SU-DHL-6 (cell line): ENCODE data around the gene DIP2C.

Experiments
- H2AFZ ChIP-seq: fragments of 200-600 bp; sonication (generic); 2 replicates; pipeline ENCODE4 v1.6.1; 2014; ENCODE audit warnings: low read depth, mild to moderate bottlenecking, moderate library complexity, mixed read lengths, antibody characterized with exemption, low read length; ENCODE audit not compliant: severe bottlenecking
- H3F3A ChIP-seq: fragments of 200-600 bp; shearing (Covaris generic); 2 replicates; pipeline ENCODE4 v1.6.0; 2016; ENCODE audit warnings: antibody characterized with exemption, mild to moderate bottlenecking; ENCODE audit not compliant: insufficient read depth
- H3K27ac ChIP-seq: fragments of 200-600 bp; sonication (generic); 2 replicates; pipeline ENCODE4 v1.5.1; 2016; ENCODE audit warnings: low read depth, mild to moderate bottlenecking, low read length, moderate library complexity, mixed read lengths
- H3K27me3 ChIP-seq: fragments of 200-600 bp; sonication (generic), shearing (Covaris generic); 2 replicates; pipeline ENCODE4 v1.6.0; 2014; ENCODE audit warnings: mild to moderate bottlenecking, low read length
- H3K36me3 ChIP-seq: fragments of 200-600 bp; sonication (generic); 2 replicates; pipeline ENCODE4 v1.6.1; 2014; ENCODE audit warnings: mild to moderate bottlenecking, low read length, mixed read lengths
- H3K4me2 ChIP-seq: fragments of 300-600, 200-600 bp; shearing (Covaris generic), sonication (generic); 2 replicates; pipeline ENCODE4 v1.6.0; 2014; ENCODE audit warnings: low read length, low read depth, mild to moderate bottlenecking; ENCODE audit not compliant: poor library complexity, severe bottlenecking
- H3K4me3 ChIP-seq: fragments of 200-600 bp; sonication (generic); 2 replicates; pipeline ENCODE4 v1.5.1; 2014; ENCODE audit warnings: antibody characterized with exemption, low read length, mild to moderate bottlenecking, mixed read lengths; ENCODE audit not compliant: insufficient read depth, poor library complexity, severe bottlenecking
- H3K79me2 ChIP-seq: fragments of 200-600 bp; sonication (generic); 2 replicates; pipeline ENCODE4 v1.6.1; 2014; ENCODE audit warnings: mild to moderate bottlenecking, low read length, moderate library complexity; ENCODE audit not compliant: insufficient read depth
- H3K9ac ChIP-seq: fragments of 200-600 bp; sonication (generic); 2 replicates; pipeline ENCODE4 v1.7.0; 2014; ENCODE audit warnings: mild to moderate bottlenecking, low read length
- H3K9me2 ChIP-seq: fragments of 200-600 bp; sonication (generic); replicated peaks from 2 replicates; pipeline ENCODE4 v1.6.1; 2014; ENCODE audit warnings: low read length; ENCODE audit not compliant: insufficient read depth
- H3K9me3 ChIP-seq: fragments of 200-600 bp; sonication (generic); 2 replicates; pipeline ENCODE4 v1.6.1; 2014; ENCODE audit warnings: low read length, mixed read lengths; ENCODE audit not compliant: insufficient read depth
- H4K20me1 ChIP-seq: fragments of 200-600 bp; sonication (generic); 2 replicates; pipeline ENCODE4 v1.6.1; 2014; ENCODE audit warnings: low read depth, mild to moderate bottlenecking, antibody characterized with exemption, low read length, moderate library complexity, mixed read lengths
- EZH2phosphoT487 ChIP-seq: fragments of 200-600 bp; sonication (generic), shearing (Covaris generic); conservative IDR thresholded peaks from 2 replicates; pipeline ENCODE4 v1.6.1; 2018; ENCODE audit warnings: mild to moderate bottlenecking, antibody characterized with exemption, low read length, moderate library complexity, mixed read lengths
- TF ChIP-seq, protein P1 (sequence below): fragments of 200-600 bp; sonication (generic); IDR thresholded peaks from one replicate; pipeline ENCODE4 v1.5.1; 2017; ENCODE audit warnings: antibody characterized with exemption, mild to moderate bottlenecking, low read length, moderate library complexity; ENCODE audit not compliant: insufficient read depth, poor library complexity, severe bottlenecking

Gene DIP2C

DNA sequence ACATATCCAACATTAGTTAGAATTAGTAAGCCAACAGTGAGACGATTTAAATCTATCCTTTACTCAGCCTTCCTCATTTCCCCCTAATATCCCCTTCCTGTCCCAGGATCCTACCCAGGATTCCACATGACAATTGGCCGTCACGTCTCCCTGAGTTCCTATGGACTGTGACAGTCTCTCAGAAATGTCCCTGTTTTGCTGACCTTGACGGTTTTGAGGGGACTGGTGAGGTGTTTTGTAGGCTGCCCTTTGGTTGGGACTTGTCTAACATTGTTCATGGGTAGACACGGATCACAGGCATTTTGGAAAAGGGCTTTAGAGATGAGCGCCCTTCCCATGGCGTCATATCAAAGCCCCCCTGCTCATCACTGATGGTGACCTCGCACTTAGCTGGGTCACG is 391.4 kb downstream of the DIP2C start:
- no peaks in the 10 kb centered on the region for H3K9me3 ChIP-seq
- no peaks in the 10 kb centered on the region for H3K27me3 ChIP-seq
- no peak overlapping the region for H2AFZ ChIP-seq
- no peak overlapping the region for H3K27ac ChIP-seq
- H3K9ac ChIP-seq, result no peak overlapping the region
- H3K79me2 ChIP-seq, result no peaks in the 10 kb centered on the region
- H4K20me1 ChIP-seq, result 0 out of 2 replicates have a peak, but pooled peaks cover 6% of the 10 kb centered on the region
- H3K4me3 ChIP-seq, result no peak overlapping the region
- H3K4me2 ChIP-seq, result no peak overlapping the region
- H3F3A ChIP-seq, result no peaks in the 10 kb centered on the region
- H3K9me2 ChIP-seq, result no peaks in the 10 kb centered on the region
- TF ChIP-seq, protein P1, sequence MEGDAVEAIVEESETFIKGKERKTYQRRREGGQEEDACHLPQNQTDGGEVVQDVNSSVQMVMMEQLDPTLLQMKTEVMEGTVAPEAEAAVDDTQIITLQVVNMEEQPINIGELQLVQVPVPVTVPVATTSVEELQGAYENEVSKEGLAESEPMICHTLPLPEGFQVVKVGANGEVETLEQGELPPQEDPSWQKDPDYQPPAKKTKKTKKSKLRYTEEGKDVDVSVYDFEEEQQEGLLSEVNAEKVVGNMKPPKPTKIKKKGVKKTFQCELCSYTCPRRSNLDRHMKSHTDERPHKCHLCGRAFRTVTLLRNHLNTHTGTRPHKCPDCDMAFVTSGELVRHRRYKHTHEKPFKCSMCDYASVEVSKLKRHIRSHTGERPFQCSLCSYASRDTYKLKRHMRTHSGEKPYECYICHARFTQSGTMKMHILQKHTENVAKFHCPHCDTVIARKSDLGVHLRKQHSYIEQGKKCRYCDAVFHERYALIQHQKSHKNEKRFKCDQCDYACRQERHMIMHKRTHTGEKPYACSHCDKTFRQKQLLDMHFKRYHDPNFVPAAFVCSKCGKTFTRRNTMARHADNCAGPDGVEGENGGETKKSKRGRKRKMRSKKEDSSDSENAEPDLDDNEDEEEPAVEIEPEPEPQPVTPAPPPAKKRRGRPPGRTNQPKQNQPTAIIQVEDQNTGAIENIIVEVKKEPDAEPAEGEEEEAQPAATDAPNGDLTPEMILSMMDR, result no peak
- TF ChIP-seq EZH2phosphoT487, result no peak
- H3K36me3 ChIP-seq, result no peaks in the 10 kb centered on the region

DNA sequence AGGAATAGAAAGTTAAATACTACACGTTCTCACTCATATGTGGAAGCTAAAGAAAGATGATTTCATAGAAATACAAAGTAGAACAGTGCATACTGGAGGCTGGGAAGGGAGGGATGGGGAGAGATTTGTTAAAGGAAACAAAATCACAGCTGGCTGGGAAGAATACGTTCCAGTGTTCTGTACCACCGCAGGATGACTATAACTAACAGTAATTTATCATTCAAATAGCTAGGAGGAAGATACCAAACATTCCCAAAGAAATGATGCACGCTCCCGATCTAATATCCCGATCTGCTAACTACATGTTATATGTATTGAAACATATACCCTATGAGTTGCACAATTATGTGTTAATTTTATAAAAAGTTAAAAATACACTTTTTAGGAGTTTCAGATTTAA is 391.9 kb downstream of the DIP2C start:
- Histone ChIP-seq H3K4me3 (no peak overlapping the region), H3K9ac (no peak overlapping the region), H3K36me3 (no peaks in the 10 kb centered on the region), H3K79me2 (no peaks in the 10 kb centered on the region), H3F3A (no peaks in the 10 kb centered on the region), H2AFZ (no peak overlapping the region), H3K9me2 (no peaks in the 10 kb centered on the region), H3K27me3 (no peaks in the 10 kb centered on the region), H3K4me2 (no peak overlapping the region), H4K20me1 (0 out of 2 replicates have a peak, but pooled peaks cover 6% of the 10 kb centered on the region), H3K27ac (no peak overlapping the region), H3K9me3 (no peaks in the 10 kb centered on the region)
- no peak for TF ChIP-seq EZH2phosphoT487

DNA sequence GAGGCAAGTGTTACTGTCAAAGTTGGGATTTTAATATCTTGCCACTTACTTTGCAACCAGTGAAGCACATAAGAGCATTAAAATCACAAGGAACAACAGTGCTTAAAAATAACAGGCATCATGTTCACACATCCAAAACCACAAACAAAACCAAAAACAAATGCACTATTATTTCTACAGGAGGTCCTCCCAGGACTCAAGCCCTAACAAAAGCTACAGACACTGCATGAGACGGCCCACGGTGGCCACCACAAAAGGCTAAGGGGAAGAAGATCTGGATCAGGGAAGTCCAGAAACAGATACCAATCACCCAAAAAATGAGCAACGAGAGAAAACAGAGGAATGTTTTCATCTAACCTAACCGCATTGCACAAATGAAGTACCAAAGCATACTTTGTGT is 395.8 kb downstream of the DIP2C start:
- no peaks in the 10 kb centered on the region for H3K9me3 ChIP-seq
- TF ChIP-seq, protein P1, result no peak
- TF ChIP-seq EZH2phosphoT487, result no peak
- H3K27ac ChIP-seq, result no peak overlapping the region
- H3K36me3 ChIP-seq, result no peaks in the 10 kb centered on the region
- H3K4me3 ChIP-seq, result no peak overlapping the region
- H3K79me2 ChIP-seq, result no peaks in the 10 kb centered on the region
- H3K27me3 ChIP-seq, result no peaks in the 10 kb centered on the region
- H3F3A ChIP-seq, result peaks cover 9% of the 10 kb centered on the region; the same call in 1 of the 2 replicates
- 0 out of 2 replicates have a peak, but pooled peaks cover 6% of the 10 kb centered on the region for H4K20me1 ChIP-seq
- H3K9me2 ChIP-seq, result no peaks in the 10 kb centered on the region
- no peak overlapping the region for H3K4me2 ChIP-seq
- H3K9ac ChIP-seq, result no peak overlapping the region
- H2AFZ ChIP-seq, result no peak overlapping the region

DNA sequence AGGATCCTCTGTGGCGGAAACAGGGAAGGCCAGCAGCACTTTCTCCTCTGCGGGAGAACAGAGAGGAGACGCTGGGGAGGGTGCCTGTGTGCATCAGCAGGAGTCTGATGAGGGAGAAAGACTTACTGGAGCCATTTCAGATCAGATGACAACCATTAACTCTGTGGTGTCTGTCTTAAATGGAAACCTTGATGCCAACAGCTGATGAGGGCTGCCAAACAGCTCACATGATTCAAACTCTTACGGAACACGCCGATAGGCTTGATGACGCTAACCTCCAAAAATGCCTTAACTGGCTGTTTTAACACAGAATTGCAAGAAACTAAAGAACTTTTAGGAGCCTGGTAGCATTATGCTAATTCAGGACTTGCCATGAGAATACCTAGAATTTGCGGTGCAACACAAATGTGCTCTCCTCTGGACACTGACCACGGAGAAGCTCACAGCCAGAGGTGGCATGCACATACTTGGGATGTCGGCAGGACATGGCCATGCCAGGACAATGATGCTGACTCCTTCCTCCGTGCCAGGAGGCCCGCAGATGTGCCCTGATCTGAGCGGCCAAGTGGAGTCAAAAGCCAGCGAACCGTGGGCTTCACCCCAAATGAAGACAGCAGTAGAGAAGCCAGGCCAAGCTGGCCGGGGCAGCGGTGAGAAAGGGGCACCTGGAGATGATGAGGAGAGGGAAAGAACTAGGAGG is 399.3 kb downstream of the DIP2C start:
- no peak overlapping the region for H3K27ac ChIP-seq
- H3K9me3 ChIP-seq, result no peaks in the 10 kb centered on the region
- no peaks in the 10 kb centered on the region for H3K79me2 ChIP-seq
- TF ChIP-seq, protein P1, result no peak
- TF ChIP-seq EZH2phosphoT487, result no peak
- H3F3A ChIP-seq, result peaks cover 13% of the 10 kb centered on the region; the same call in 1 of the 2 replicates
- H3K9ac ChIP-seq, result no peak overlapping the region
- H3K36me3 ChIP-seq, result 0 out of 2 replicates have a peak, but pooled peaks cover 7% of the 10 kb centered on the region
- no peak overlapping the region for H2AFZ ChIP-seq
- no peaks in the 10 kb centered on the region for H3K27me3 ChIP-seq
- no peak overlapping the region for H3K4me3 ChIP-seq
- 0 out of 2 replicates have a peak, but pooled peaks cover 6% of the 10 kb centered on the region for H4K20me1 ChIP-seq
- H3K9me2 ChIP-seq, result no peaks in the 10 kb centered on the region
- no peak overlapping the region for H3K4me2 ChIP-seq
